AG08395 (cell line): Measurements from ENCODE around the gene ORMDL2.
"Not testable (repeated sequence)": the region's sequence is repeated elsewhere in the genome, so short reads cannot be mapped to it uniquely, and the experiment has no call there.

ENCODE experiments used
- DNase-seq: peaks from one replicate; pipeline ENCODE4 v3.0.0; 2012; ENCODE audit warnings: mixed read lengths, low spot score

Gene ORMDL2

GRCh38 chr12:55828357-55828756, 10.5 kb downstream of the ORMDL2 start:
- no peak for DNase-seq

- no peak for DNase-seq
Observed at GRCh38 chr12:55829967-55830600, 12.2 kb downstream of the ORMDL2 start.

GRCh38 chr12:55830601-55831446, 13.0 kb downstream of the ORMDL2 start:
- DNase-seq = peak; percentile 76

- no peak for DNase-seq
Observed at GRCh38 chr12:55831447-55831815, 13.6 kb downstream of the ORMDL2 start.

GRCh38 chr12:55833056-55833455, 15.2 kb downstream of the ORMDL2 start:
- no peak for DNase-seq

- not testable (repeated sequence) for DNase-seq
Observed at GRCh38 chr12:55834400-55834799, 16.6 kb downstream of the ORMDL2 start.

- DNase-seq = no peak
Observed at GRCh38 chr12:55838361-55838760, 20.5 kb downstream of the ORMDL2 start.

GRCh38 chr12:55839345-55840140, 21.7 kb downstream of the ORMDL2 start:
- no peak for DNase-seq

- no peak for DNase-seq
Observed at GRCh38 chr12:55840581-55841351, 22.9 kb downstream of the ORMDL2 start.

- DNase-seq = peak; percentile 73
Observed at GRCh38 chr12:55842681-55843429, 25.0 kb downstream of the ORMDL2 start, which contains the start of gene MMP19. MMP19 (minus strand) TSS chr12:55842936; CDS start chr12:55842830, 106 bp downstream.

GRCh38 chr12:55843431-55843830, 25.6 kb downstream of the ORMDL2 start:
- no peak for DNase-seq

GRCh38 chr12:55844961-55845360, 27.1 kb downstream of the ORMDL2 start:
- no peak for DNase-seq

- no peak for DNase-seq
Observed at GRCh38 chr12:55845361-55845760, 27.5 kb downstream of the ORMDL2 start.

- DNase-seq = no peak
Observed at GRCh38 chr12:55845785-55846496, 28.1 kb downstream of the ORMDL2 start.

GRCh38 chr12:55847033-55847432, 29.2 kb downstream of the ORMDL2 start:
- DNase-seq = peak; percentile 67

- DNase-seq = peak; percentile 94
Observed at GRCh38 chr12:55847603-55848291, 29.9 kb downstream of the ORMDL2 start.

GRCh38 chr12:55849616-55850343, 31.9 kb downstream of the ORMDL2 start:
- DNase-seq = no peak

- DNase-seq = no peak
Observed at GRCh38 chr12:55850401-55850800, 32.6 kb downstream of the ORMDL2 start.

- DNase-seq = no peak
Observed at GRCh38 chr12:55850893-55851292, 33.1 kb downstream of the ORMDL2 start.
